Measurements from ENCODE around the gene RMDN2. TPM values are rescaled to one million over a fixed set of nuclear protein-coding genes. Genes with fewer than 3 reads are reported as not detected.

The RMDN2 gene
- total RNA-seq, 4 donors from 2014 or later: 8.9 to 14.6 (median 13.3) TPM

DNA sequence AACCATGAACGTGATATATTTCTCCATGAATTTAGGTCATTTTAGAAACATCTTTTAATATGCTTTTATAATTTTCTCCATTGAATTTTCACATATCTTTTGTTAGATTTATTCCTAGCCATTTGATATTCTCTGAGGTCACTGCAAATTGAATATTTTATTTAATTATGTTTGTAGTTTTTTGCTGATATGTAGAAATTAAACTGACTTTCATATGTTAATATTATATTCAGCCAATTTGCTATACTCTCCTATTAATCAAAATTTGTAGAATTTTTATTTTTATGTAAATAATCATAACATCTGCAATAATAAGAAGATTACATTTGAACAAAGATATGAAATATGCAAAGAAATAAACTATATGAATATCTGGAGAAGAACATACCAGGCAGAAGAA, 46.9 kb downstream of the RMDN2 start:
- Histone ChIP-seq H3K27me3 (no peaks in the 10 kb centered on the region), H3K27ac (no peak overlapping the region), H3K9me3 (no peaks in the 10 kb centered on the region), H3K36me3 (no peaks in the 10 kb centered on the region), H3K4me3 (replicated peaks in 1 of 3) (no peak overlapping the region), H3K4me1 (peaks cover 0 to 3% of the 10 kb centered on the region in 2 donors)
- WGBS, 2 donors: 97 to 98% methylated on average over 1 of the region's 1 CpG
- TF ChIP-seq CTCF (IDR thresholded peaks at IDR 0.05) (no peak), POLR2A (IDR thresholded peaks at IDR 0.05) (no peak)
- DNase-seq: no peak
- intact Hi-C loops (cut with DNase I): no loop called here

GRCh38 chr2:37973615-37974353, 48.7 kb downstream of the RMDN2 start:
- TF ChIP-seq POLR2A (IDR thresholded peaks at IDR 0.05): no peak
- no peak for TF ChIP-seq CTCF (IDR thresholded peaks at IDR 0.05)
- Histone ChIP-seq H3K4me3 (replicated peaks in 1 of 3) (no peak overlapping the region), H3K27ac (no peak overlapping the region), H3K9me3 (no peaks in the 10 kb centered on the region), H3K4me1 (peaks cover 0 to 3% of the 10 kb centered on the region in 2 donors), H3K27me3 (no peaks in the 10 kb centered on the region), H3K36me3 (no peaks in the 10 kb centered on the region)
- no peak for DNase-seq
- intact Hi-C loops (cut with DNase I): no loop called here
- 92 to 94% methylated on average over 15 of the region's 15 CpGs for WGBS, 2 donors

- no peak for DNase-seq
- Histone ChIP-seq H3K27ac (no peak overlapping the region), H3K4me3 (replicated peaks in 1 of 3) (no peak overlapping the region), H3K36me3 (no peaks in the 10 kb centered on the region), H3K27me3 (no peaks in the 10 kb centered on the region), H3K9me3 (no peaks in the 10 kb centered on the region), H3K4me1 (peaks cover 0 to 3% of the 10 kb centered on the region in 2 donors)
- TF ChIP-seq POLR2A (IDR thresholded peaks at IDR 0.05) (no peak), CTCF (IDR thresholded peaks at IDR 0.05) (no peak)
- intact Hi-C loops (cut with DNase I): no loop called here
- 82 to 86% methylated on average over 2 of the region's 2 CpGs for WGBS, 2 donors
Measured at GRCh38 chr2:37975808-37976207, 50.7 kb downstream of the RMDN2 start.

GRCh38 chr2:37976411-37976810, 51.3 kb downstream of the RMDN2 start:
- intact Hi-C loops (cut with DNase I): no loop called here
- Histone ChIP-seq H3K4me3 (replicated peaks in 1 of 3) (no peak overlapping the region), H3K4me1 (peaks cover 0 to 3% of the 10 kb centered on the region in 2 donors), H3K36me3 (no peaks in the 10 kb centered on the region), H3K9me3 (no peaks in the 10 kb centered on the region), H3K27me3 (no peaks in the 10 kb centered on the region), H3K27ac (no peak overlapping the region)
- WGBS, 2 donors: 69 to 76% methylated on average over 1 of the region's 1 CpG
- no peak for DNase-seq
- no peak for TF ChIP-seq POLR2A (IDR thresholded peaks at IDR 0.05)

- 11 to 15% methylated on average over 3 of the region's 3 CpGs for WGBS, 2 donors
- no peaks in the 10 kb centered on the region for H3K27me3 ChIP-seq
- no peaks in the 10 kb centered on the region for H3K36me3 ChIP-seq
- no peak for TF ChIP-seq POLR2A (IDR thresholded peaks at IDR 0.05)
- TF ChIP-seq CTCF (IDR thresholded peaks at IDR 0.05): peak; percentile 54 to 82 (median 74)
- no peaks in the 10 kb centered on the region for H3K4me1 ChIP-seq
- H3K27ac ChIP-seq: no peak overlapping the region
- no peaks in the 10 kb centered on the region for H3K9me3 ChIP-seq
- no peak overlapping the region for H3K4me3 ChIP-seq (replicated peaks in 1 of 3)
- DNase-seq: peak; percentile 66 to 78
- intact Hi-C loops (cut with DNase I): loop anchor here (5.0 kb wide), 1 partner anchor 290 kb away; no protein-coding TSS in a partner anchor
Measured at GRCh38 chr2:37982147-37982582, 57.1 kb downstream of the RMDN2 start.

Measured in thyroid gland (tissue), 4 donors.